SJSA1 (cell line): ENCODE measurements around the gene CDKAL1. TPM values are rescaled to one million over a fixed set of nuclear protein-coding genes. Genes with fewer than 3 reads are reported as not detected.

ENCODE experiments used
- DNase-seq, 2 experiments: peaks; one replicate each; pipeline ENCODE4 v3.0.0-alpha.2; 2015 to 2020; ENCODE audit warnings: low spot score in 2 of 2, low read depth in 1 of 2
- H3K27ac ChIP-seq: fragments of 250-450 bp; sonication (Bioruptor Pico); 2 replicates; pipeline ENCODE4 v1.5.1; 2020; ENCODE audit warnings: mild to moderate bottlenecking, moderate library complexity
- H3K27me3 ChIP-seq: fragments of 250-450 bp; sonication (Bioruptor Pico); replicated peaks from 2 replicates; pipeline ENCODE4 v1.5.1; 2020; ENCODE audit warnings: mild to moderate bottlenecking, moderate library complexity
- H3K36me3 ChIP-seq: fragments of 250-450 bp; sonication (Bioruptor Pico); 2 replicates; pipeline ENCODE4 v1.5.1; 2020; ENCODE audit warnings: mild to moderate bottlenecking
- H3K4me1 ChIP-seq: fragments of 250-450 bp; sonication (Bioruptor Pico); replicated peaks from 2 replicates; pipeline ENCODE4 v1.6.1; 2021; ENCODE audit warnings: mild to moderate bottlenecking
- H3K4me3 ChIP-seq: fragments of 250-450 bp; sonication (Bioruptor Pico); 2 replicates; pipeline ENCODE4 v1.5.1; 2020; ENCODE audit warnings: mild to moderate bottlenecking
- H3K9me3 ChIP-seq: fragments of 250-450 bp; sonication (Bioruptor Pico); replicated peaks from 2 replicates; pipeline ENCODE4 v1.5.1; 2020; ENCODE audit warnings: mild to moderate bottlenecking
- total RNA-seq: library from RNA; depleted of rRNA; stranded (reverse); fragments of >200 nt; shearing (Covaris generic); gene quantifications from 2 replicates; pipeline ENCODE4 v1.2.3, GENCODE V29; 2014

The CDKAL1 gene
- total RNA-seq, 1 experiment from 2014 or later = 25.7 TPM

DNA sequence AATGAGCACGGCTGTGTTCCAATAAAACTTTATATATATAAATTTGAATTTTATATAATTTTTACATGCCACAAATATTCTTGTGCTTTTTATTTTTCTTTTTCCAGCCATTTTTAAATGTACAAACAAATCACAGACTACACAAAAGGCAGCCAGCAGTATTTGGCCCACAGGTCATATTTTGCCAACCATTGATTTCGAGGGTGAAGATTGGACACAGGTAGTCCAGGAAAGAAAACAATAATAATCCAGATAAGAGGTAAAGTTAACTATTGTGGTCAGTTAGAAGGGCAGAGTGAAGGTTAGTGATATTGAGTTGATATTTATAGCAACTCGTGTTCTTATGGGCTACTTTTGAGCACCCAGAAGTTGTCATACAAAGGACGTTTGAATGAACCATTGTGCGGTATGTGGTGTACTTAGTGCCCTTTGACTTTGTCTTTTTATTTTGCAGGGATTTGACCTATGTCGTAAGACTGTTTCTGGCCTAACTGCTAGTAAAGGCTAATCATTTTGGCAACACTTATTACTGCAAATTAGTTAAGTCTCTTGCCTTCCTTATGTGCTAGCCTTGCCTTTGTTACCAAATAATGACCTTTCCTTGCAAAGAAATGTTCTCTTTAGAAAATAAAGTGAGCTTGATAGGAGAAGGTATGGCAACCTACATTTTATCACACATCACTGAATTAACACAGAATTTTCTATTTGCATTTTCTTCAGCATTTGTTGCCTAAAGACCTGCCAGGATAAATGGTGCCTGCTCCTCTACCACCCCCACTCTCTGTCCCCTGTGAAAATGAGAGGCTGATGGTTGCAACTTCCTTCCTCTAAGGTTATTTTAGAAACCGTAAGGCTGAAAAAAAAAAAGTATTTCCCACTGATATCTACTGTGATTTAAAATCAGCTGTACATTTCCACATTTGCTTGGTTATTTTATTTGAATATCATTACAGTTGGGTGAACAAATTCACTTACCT is 565.4 kb downstream of the CDKAL1 start:
- H3K4me3 ChIP-seq = no peak overlapping the region

DNA sequence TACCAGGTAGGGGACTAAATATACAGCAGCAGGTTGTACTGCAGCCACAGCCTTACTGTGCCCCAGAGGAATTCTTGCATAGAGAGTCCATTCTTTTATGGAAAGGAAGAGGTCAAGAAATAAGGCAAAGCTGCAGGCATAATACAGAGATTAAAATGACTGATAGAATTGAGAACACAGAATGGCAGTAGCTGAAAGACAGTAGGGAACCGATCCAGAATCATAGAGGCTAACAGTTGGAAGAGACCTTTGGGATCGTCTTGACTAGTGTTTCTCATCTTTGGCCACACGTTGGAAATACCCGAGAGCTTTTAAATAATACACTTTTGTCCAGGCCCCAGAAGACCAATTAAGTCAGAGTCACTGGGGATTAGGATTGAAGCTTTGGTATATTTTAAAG is 566.7 kb downstream of the CDKAL1 start:
- H3K9me3 ChIP-seq = no peaks in the 10 kb centered on the region
- H3K4me1 ChIP-seq = peaks cover 7% of the 10 kb centered on the region
- H3K36me3 ChIP-seq = no peaks in the 10 kb centered on the region
- DNase-seq = no peak
- no peaks in the 10 kb centered on the region for H3K27me3 ChIP-seq
- no peak overlapping the region for H3K27ac ChIP-seq
- H3K4me3 ChIP-seq = no peak overlapping the region

More for the DNA sequence above, 565.4 kb downstream of the CDKAL1 start:
- Histone ChIP-seq H3K36me3 (no peaks in the 10 kb centered on the region), H3K27me3 (no peaks in the 10 kb centered on the region), H3K4me1 (peaks cover 7% of the 10 kb centered on the region), H3K9me3 (no peaks in the 10 kb centered on the region), H3K27ac (no peak overlapping the region)
- DNase-seq = no peak

DNA sequence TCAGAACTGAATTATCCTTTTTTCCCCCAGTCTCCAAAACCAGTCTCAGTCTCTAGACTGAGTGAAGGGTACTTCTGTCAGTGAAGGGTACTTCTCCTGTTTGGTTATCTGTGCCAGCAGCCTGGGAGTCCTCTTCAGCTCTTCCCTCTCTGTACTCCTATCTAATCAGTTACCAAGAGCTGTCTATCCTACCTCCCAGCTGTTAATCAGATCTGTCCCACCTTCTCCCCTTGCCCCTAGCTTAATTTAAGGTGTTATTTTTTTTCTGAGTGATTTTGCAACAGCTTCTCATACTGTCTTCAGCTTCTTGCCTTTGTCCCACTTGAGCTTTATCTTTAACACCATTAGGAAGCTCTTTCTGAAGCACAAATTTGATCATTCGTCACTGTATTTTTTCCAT is 567.4 kb downstream of the CDKAL1 start:
- no peak for DNase-seq
- no peak overlapping the region for H3K4me3 ChIP-seq

DNA sequence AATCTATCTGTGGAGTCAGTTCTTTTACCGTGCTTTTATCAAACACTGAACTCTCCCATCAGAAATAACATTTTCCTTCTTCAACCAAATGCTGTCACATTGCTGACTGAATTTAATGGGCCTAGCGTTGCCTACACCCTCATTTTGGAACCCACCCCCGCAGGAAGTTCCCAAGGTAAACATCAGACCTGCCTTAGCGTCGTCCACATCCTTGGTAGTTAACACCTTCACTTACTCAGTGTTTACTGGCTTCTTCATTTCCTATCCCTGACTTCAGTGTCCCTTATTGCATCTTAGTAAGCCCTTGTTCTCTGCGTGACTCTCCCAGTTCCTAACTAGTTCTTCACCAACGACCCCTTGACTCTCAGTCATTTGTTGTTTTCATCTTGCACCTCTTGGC is 567.9 kb downstream of the CDKAL1 start:
- H3K27ac ChIP-seq = no peak overlapping the region
- H3K4me1 ChIP-seq = peaks cover 7% of the 10 kb centered on the region
- H3K4me3 ChIP-seq = no peak overlapping the region
- no peaks in the 10 kb centered on the region for H3K9me3 ChIP-seq
- no peaks in the 10 kb centered on the region for H3K27me3 ChIP-seq
- no peaks in the 10 kb centered on the region for H3K36me3 ChIP-seq
- no peak for DNase-seq

More for the DNA sequence above, 567.4 kb downstream of the CDKAL1 start:
- peaks cover 7% of the 10 kb centered on the region for H3K4me1 ChIP-seq
- no peaks in the 10 kb centered on the region for H3K27me3 ChIP-seq
- H3K9me3 ChIP-seq = no peaks in the 10 kb centered on the region
- H3K27ac ChIP-seq = no peak overlapping the region
- no peaks in the 10 kb centered on the region for H3K36me3 ChIP-seq

DNA sequence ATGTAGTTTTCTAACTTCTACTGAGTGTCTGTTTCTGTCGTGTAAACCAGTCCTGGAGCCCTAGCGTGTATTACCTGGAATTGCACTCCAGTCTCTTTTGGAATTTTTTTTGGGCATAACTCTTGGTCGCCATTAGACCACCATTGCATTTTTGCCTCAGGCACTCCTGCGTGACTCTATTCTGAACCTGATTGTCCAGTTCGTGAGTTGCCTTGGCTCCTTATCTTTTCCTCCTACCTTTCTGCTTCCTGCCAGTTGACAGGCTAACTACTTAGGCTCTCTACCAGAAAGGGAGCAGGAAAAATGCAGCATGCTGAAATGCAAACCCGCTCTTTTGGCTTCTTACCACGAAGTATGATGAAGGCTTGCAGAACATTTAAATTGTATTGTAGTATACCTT is 568.4 kb downstream of the CDKAL1 start:
- Histone ChIP-seq H3K36me3 (no peaks in the 10 kb centered on the region), H3K4me1 (peaks cover 7% of the 10 kb centered on the region), H3K27me3 (no peaks in the 10 kb centered on the region), H3K27ac (no peak overlapping the region), H3K4me3 (no peak overlapping the region), H3K9me3 (no peaks in the 10 kb centered on the region)
- DNase-seq = no peak

GRCh38 chr6:21103626-21104224 is 569.5 kb downstream of the CDKAL1 start:
- Histone ChIP-seq H3K4me1 (peaks cover 7% of the 10 kb centered on the region), H3K27me3 (no peaks in the 10 kb centered on the region), H3K4me3 (no peak overlapping the region), H3K27ac (no peak overlapping the region), H3K36me3 (no peaks in the 10 kb centered on the region), H3K9me3 (no peaks in the 10 kb centered on the region)
- no peak for DNase-seq

DNA sequence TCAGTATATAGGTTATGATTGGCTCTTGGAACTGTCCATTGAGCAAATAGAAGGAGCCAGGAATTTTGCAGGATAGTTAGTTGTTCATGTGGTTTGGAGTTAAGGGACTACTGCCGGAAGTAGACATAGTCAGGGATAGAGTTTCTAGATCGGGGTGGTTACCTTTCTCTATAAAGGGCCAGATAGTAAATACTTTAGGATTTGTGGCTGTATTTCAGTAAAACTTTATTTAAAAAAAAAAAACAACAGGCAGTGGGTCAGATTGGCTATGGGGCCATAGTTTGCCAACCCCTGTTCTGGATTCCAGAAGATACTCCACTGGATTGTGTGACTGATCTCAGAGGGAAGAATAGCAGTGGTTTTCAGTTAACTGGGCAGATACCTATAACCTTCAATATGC is 570.0 kb downstream of the CDKAL1 start:
- no peak for DNase-seq
- Histone ChIP-seq H3K36me3 (no peaks in the 10 kb centered on the region), H3K9me3 (no peaks in the 10 kb centered on the region), H3K27me3 (no peaks in the 10 kb centered on the region), H3K4me1 (peaks cover 11% of the 10 kb centered on the region), H3K4me3 (no peak overlapping the region), H3K27ac (no peak overlapping the region)

DNA sequence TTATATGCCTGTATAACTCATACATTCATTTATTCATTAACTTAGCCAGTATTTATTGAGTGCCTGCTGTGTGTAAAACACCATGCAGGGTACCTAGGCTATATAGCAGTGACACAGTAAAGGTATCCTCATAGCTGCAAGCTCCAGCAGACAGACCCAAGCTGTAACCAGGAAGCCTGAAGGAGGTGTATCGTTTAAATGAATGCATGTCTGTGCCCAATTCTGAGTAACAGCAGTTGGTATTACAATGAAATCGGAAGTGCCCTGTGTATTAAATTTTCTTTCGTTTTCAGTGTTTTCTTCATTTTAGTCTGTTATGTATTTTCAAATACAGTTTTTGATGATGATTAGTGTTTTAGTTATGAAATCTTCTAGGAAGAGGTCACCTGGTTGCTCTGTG is 573.5 kb downstream of the CDKAL1 start:
- H3K27ac ChIP-seq = no peak overlapping the region
- no peaks in the 10 kb centered on the region for H3K9me3 ChIP-seq
- H3K4me1 ChIP-seq = peaks cover 32% of the 10 kb centered on the region
- H3K36me3 ChIP-seq = no peaks in the 10 kb centered on the region
- no peak overlapping the region for H3K4me3 ChIP-seq
- no peaks in the 10 kb centered on the region for H3K27me3 ChIP-seq
- no peak for DNase-seq

- no peaks in the 10 kb centered on the region for H3K36me3 ChIP-seq
- no peak overlapping the region for H3K4me3 ChIP-seq
- no peaks in the 10 kb centered on the region for H3K9me3 ChIP-seq
- peak in 1 of 2 experiments; percentile 70 for DNase-seq
- H3K27ac ChIP-seq = peak overlapping the region; percentile 61
- H3K27me3 ChIP-seq = no peaks in the 10 kb centered on the region
- peaks cover 25% of the 10 kb centered on the region for H3K4me1 ChIP-seq
Measured at GRCh38 chr6:21109391-21110178, 575.3 kb downstream of the CDKAL1 start.

GRCh38 chr6:21110684-21111083 is 576.4 kb downstream of the CDKAL1 start:
- no peak overlapping the region for H3K4me3 ChIP-seq
- no peak overlapping the region for H3K27ac ChIP-seq
- DNase-seq = no peak

DNA sequence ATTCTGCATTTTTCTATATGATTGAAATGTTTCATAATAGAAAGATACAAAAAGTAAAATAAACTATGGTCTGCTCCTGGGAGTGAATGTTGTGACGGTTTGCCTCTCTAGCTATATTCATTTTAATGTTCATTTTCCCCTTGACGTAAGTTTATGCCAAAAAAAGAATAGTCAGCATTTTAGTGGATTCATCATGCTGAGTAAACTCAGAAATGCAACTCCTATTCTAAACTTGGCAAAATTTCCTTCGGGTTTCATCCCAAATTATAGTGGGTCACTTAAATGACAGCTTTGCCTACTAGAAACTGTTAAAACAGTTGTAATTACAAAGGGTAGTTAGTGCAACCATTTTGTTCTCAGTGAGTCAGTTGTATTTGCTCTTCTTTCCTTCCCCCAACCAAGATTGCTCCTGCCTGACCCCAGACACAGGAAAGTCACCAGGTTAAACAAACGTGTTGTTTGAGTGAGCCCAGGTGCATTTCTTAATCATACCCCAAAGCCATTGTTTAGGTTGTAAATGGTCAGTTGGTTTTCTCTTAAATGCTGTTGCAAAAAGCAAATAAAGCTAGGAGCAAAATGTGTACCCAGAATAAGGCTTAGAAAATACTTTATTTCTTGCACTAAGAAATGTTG is 577.0 kb downstream of the CDKAL1 start:
- H3K36me3 ChIP-seq = no peaks in the 10 kb centered on the region
- H3K9me3 ChIP-seq = no peaks in the 10 kb centered on the region
- DNase-seq = no peak
- peaks cover 25% of the 10 kb centered on the region for H3K4me1 ChIP-seq
- no peak overlapping the region for H3K4me3 ChIP-seq
- H3K27me3 ChIP-seq = no peaks in the 10 kb centered on the region
- no peak overlapping the region for H3K27ac ChIP-seq

More at GRCh38 chr6:21110684-21111083, 576.4 kb downstream of the CDKAL1 start:
- Histone ChIP-seq H3K4me1 (peaks cover 25% of the 10 kb centered on the region), H3K27me3 (no peaks in the 10 kb centered on the region), H3K36me3 (no peaks in the 10 kb centered on the region), H3K9me3 (no peaks in the 10 kb centered on the region)

DNA sequence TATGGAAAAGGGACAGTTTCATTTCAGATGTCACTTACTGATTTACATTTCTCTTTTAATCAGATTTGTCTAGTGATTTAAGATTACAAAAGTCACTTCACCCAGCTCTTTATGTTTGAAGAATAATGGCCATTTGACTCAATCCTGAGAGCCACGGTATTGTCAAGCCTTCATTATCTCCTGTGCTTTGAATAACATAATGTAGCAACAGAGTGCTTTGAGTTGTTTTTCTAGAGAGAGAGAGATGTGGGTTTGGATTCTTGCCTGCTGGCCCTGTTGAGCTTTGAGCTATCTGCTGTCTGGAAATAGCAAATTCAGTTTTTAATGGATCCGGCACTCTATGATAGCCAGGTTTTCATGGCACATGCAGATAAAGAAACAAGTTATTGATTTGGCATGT is 580.9 kb downstream of the CDKAL1 start:
- Histone ChIP-seq H3K4me3 (no peak overlapping the region), H3K27ac (no peak overlapping the region), H3K9me3 (no peaks in the 10 kb centered on the region), H3K4me1 (peaks cover 13% of the 10 kb centered on the region), H3K36me3 (no peaks in the 10 kb centered on the region), H3K27me3 (no peaks in the 10 kb centered on the region)
- no peak for DNase-seq

- Histone ChIP-seq H3K27ac (no peak overlapping the region), H3K9me3 (no peaks in the 10 kb centered on the region), H3K4me3 (no peak overlapping the region), H3K27me3 (no peaks in the 10 kb centered on the region), H3K4me1 (peaks cover under 1% of the 10 kb centered on the region; the same call in 1 of the 2 replicates), H3K36me3 (no peaks in the 10 kb centered on the region)
- DNase-seq = no peak
Measured at GRCh38 chr6:21116736-21117135, 582.5 kb downstream of the CDKAL1 start.
